Neutrophil (primary cell): ENCODE measurements around the gene VPS36.

Source experiments
- H3K27ac ChIP-seq: fragments of 200-600 bp; sonication (generic); 2 replicates; pipeline ENCODE4 v1.5.1; 2016; ENCODE audit warnings: mild to moderate bottlenecking, moderate library complexity
- H3K27me3 ChIP-seq: fragments of 200-600 bp; sonication (generic); 2 replicates; pipeline ENCODE4 v1.6.0; 2016; ENCODE audit warnings: mild to moderate bottlenecking
- H3K36me3 ChIP-seq: fragments of 200-600 bp; sonication (generic); 2 replicates; pipeline ENCODE4 v1.5.1; 2017
- H3K4me1 ChIP-seq, 2 experiments: fragments of 200-600 bp in 1 of 2; sonication (generic) in 1 of 2; 1 replicate in 1 of 2; 2 replicates in 1 of 2; pipeline versions ENCODE4 v1.5.1 to v1.6.1; 2013 to 2016; ENCODE audit warnings: low read depth in 1 of 2, low read length in 1 of 2, mild to moderate bottlenecking in 1 of 2, moderate library complexity in 1 of 2; ENCODE audit not compliant: control insufficient read depth in 1 of 2, insufficient read depth in 1 of 2
- H3K4me3 ChIP-seq, 2 experiments: fragments of 200-600 bp in 1 of 2; sonication (generic) in 1 of 2; 1 replicate in 1 of 2; 2 replicates in 1 of 2; pipeline ENCODE4 v1.5.1; 2013 to 2016; ENCODE audit warnings: low read depth in 1 of 2, low read length in 1 of 2, mild to moderate bottlenecking in 1 of 2, moderate library complexity in 1 of 2
- H3K9me3 ChIP-seq: fragments of 200-600 bp; sonication (generic); 2 replicates; pipeline ENCODE4 v1.5.1; 2016
- CTCF ChIP-seq: fragments of 200-600 bp; sonication (generic); IDR thresholded peaks from 2 replicates; pipeline ENCODE4 v1.5.1; 2016; ENCODE audit warnings: antibody characterized with exemption

The VPS36 gene

GRCh38 chr13:52405767-52406494, 44.5 kb downstream of the VPS36 start, which contains the start of gene THSD1:
Gene THSD1, minus strand, starts transcription at chr13:52406172. Its CDS starts 3,572 bp downstream, at chr13:52402600.
- Histone ChIP-seq H3K27ac (no peak within 1 kb of the TSS), H3K27me3 (peaks cover 62% of the 10 kb centered on the region), H3K4me3 (no peak within 1 kb of the TSS), H3K9me3 (no peaks in the 10 kb centered on the region), H3K4me1 (peaks cover 3 to 16% of the 10 kb centered on the region in 2 experiments), H3K36me3 (no peaks in the 10 kb centered on the region)
- no peak for TF ChIP-seq CTCF

GRCh38 chr13:52405369-52405766, 45.1 kb downstream of the VPS36 start:
- Histone ChIP-seq H3K9me3 (no peaks in the 10 kb centered on the region), H3K27ac (no peak overlapping the region), H3K36me3 (no peaks in the 10 kb centered on the region), H3K27me3 (peaks cover 62% of the 10 kb centered on the region), H3K4me1 (peaks cover 3 to 16% of the 10 kb centered on the region in 2 experiments), H3K4me3 (no peak overlapping the region)
- no peak for TF ChIP-seq CTCF

- TF ChIP-seq CTCF: no peak
- Histone ChIP-seq H3K36me3 (no peaks in the 10 kb centered on the region), H3K27me3 (peaks cover 29% of the 10 kb centered on the region), H3K27ac (no peak overlapping the region), H3K9me3 (no peaks in the 10 kb centered on the region), H3K4me1 (peaks cover 3 to 5% of the 10 kb centered on the region in 2 experiments), H3K4me3 (no peak overlapping the region)
Measured at GRCh38 chr13:52399708-52400107, 50.7 kb downstream of the VPS36 start.

GRCh38 chr13:52399046-52399445, 51.4 kb downstream of the VPS36 start:
- Histone ChIP-seq H3K9me3 (no peaks in the 10 kb centered on the region), H3K36me3 (no peaks in the 10 kb centered on the region), H3K4me3 (no peak overlapping the region), H3K27ac (no peak overlapping the region), H3K4me1 (peaks cover 0 to 1% of the 10 kb centered on the region in 2 experiments), H3K27me3 (peaks cover 23% of the 10 kb centered on the region)
- no peak for TF ChIP-seq CTCF

- Histone ChIP-seq H3K4me3 (no peak overlapping the region), H3K27me3 (no peaks in the 10 kb centered on the region), H3K36me3 (no peaks in the 10 kb centered on the region), H3K9me3 (no peaks in the 10 kb centered on the region), H3K4me1 (no peaks in the 10 kb centered on the region), H3K27ac (no peak overlapping the region)
- no peak for TF ChIP-seq CTCF
Measured at GRCh38 chr13:52395704-52396103, 54.7 kb downstream of the VPS36 start.
